SU-DHL-6 (cell line): ENCODE results near the gene UBAC2.

Experiments
- H2AFZ ChIP-seq: fragments of 200-600 bp; sonication (generic); 2 replicates; pipeline ENCODE4 v1.6.1; 2014; ENCODE audit warnings: low read depth, mild to moderate bottlenecking, moderate library complexity, mixed read lengths, antibody characterized with exemption, low read length; ENCODE audit not compliant: severe bottlenecking
- H3F3A ChIP-seq: fragments of 200-600 bp; shearing (Covaris generic); 2 replicates; pipeline ENCODE4 v1.6.0; 2016; ENCODE audit warnings: antibody characterized with exemption, mild to moderate bottlenecking; ENCODE audit not compliant: insufficient read depth
- H3K27ac ChIP-seq: fragments of 200-600 bp; sonication (generic); 2 replicates; pipeline ENCODE4 v1.5.1; 2016; ENCODE audit warnings: low read depth, mild to moderate bottlenecking, low read length, moderate library complexity, mixed read lengths
- H3K27me3 ChIP-seq: fragments of 200-600 bp; sonication (generic), shearing (Covaris generic); 2 replicates; pipeline ENCODE4 v1.6.0; 2014; ENCODE audit warnings: mild to moderate bottlenecking, low read length
- H3K36me3 ChIP-seq: fragments of 200-600 bp; sonication (generic); 2 replicates; pipeline ENCODE4 v1.6.1; 2014; ENCODE audit warnings: mild to moderate bottlenecking, low read length, mixed read lengths
- H3K4me2 ChIP-seq: fragments of 300-600, 200-600 bp; shearing (Covaris generic), sonication (generic); 2 replicates; pipeline ENCODE4 v1.6.0; 2014; ENCODE audit warnings: low read length, low read depth, mild to moderate bottlenecking; ENCODE audit not compliant: poor library complexity, severe bottlenecking
- H3K4me3 ChIP-seq: fragments of 200-600 bp; sonication (generic); 2 replicates; pipeline ENCODE4 v1.5.1; 2014; ENCODE audit warnings: antibody characterized with exemption, low read length, mild to moderate bottlenecking, mixed read lengths; ENCODE audit not compliant: insufficient read depth, poor library complexity, severe bottlenecking
- H3K79me2 ChIP-seq: fragments of 200-600 bp; sonication (generic); 2 replicates; pipeline ENCODE4 v1.6.1; 2014; ENCODE audit warnings: mild to moderate bottlenecking, low read length, moderate library complexity; ENCODE audit not compliant: insufficient read depth
- H3K9ac ChIP-seq: fragments of 200-600 bp; sonication (generic); 2 replicates; pipeline ENCODE4 v1.7.0; 2014; ENCODE audit warnings: mild to moderate bottlenecking, low read length
- H3K9me2 ChIP-seq: fragments of 200-600 bp; sonication (generic); replicated peaks from 2 replicates; pipeline ENCODE4 v1.6.1; 2014; ENCODE audit warnings: low read length; ENCODE audit not compliant: insufficient read depth
- H3K9me3 ChIP-seq: fragments of 200-600 bp; sonication (generic); 2 replicates; pipeline ENCODE4 v1.6.1; 2014; ENCODE audit warnings: low read length, mixed read lengths; ENCODE audit not compliant: insufficient read depth
- H4K20me1 ChIP-seq: fragments of 200-600 bp; sonication (generic); 2 replicates; pipeline ENCODE4 v1.6.1; 2014; ENCODE audit warnings: low read depth, mild to moderate bottlenecking, antibody characterized with exemption, low read length, moderate library complexity, mixed read lengths
- EZH2phosphoT487 ChIP-seq: fragments of 200-600 bp; sonication (generic), shearing (Covaris generic); conservative IDR thresholded peaks from 2 replicates; pipeline ENCODE4 v1.6.1; 2018; ENCODE audit warnings: mild to moderate bottlenecking, antibody characterized with exemption, low read length, moderate library complexity, mixed read lengths
- TF ChIP-seq, protein P1 (sequence below): fragments of 200-600 bp; sonication (generic); IDR thresholded peaks from one replicate; pipeline ENCODE4 v1.5.1; 2017; ENCODE audit warnings: antibody characterized with exemption, mild to moderate bottlenecking, low read length, moderate library complexity; ENCODE audit not compliant: insufficient read depth, poor library complexity, severe bottlenecking

The UBAC2 gene

DNA sequence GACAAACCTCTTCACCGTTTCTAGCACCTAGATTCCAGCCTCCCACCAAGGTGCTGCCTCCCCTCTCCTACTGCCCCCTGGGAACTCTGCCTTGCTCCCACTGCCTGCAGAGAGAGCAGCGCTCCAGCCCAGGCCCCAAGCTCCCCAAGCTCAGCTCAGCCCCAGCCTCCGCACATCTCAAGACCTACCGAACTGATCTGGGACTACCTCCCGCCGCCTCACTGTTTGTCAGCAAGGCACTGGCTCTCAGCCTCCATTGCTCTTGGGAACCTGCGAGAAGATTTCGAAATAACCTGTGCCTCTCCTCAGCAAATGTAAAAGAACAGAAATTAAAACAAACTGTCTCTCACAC, 198.9 kb downstream of the UBAC2 start:
- no peaks in the 10 kb centered on the region for H3K9me3 ChIP-seq
- no peaks in the 10 kb centered on the region for H3K79me2 ChIP-seq
- no peak overlapping the region for H3K9ac ChIP-seq
- H3K36me3 ChIP-seq: no peaks in the 10 kb centered on the region
- H2AFZ ChIP-seq: no peak overlapping the region
- H3K9me2 ChIP-seq: no peaks in the 10 kb centered on the region
- H3K4me2 ChIP-seq: no peak overlapping the region
- no peak overlapping the region for H3K27ac ChIP-seq
- H3K27me3 ChIP-seq: no peaks in the 10 kb centered on the region
- H3K4me3 ChIP-seq: no peak overlapping the region
- TF ChIP-seq EZH2phosphoT487: no peak
- TF ChIP-seq, protein P1, sequence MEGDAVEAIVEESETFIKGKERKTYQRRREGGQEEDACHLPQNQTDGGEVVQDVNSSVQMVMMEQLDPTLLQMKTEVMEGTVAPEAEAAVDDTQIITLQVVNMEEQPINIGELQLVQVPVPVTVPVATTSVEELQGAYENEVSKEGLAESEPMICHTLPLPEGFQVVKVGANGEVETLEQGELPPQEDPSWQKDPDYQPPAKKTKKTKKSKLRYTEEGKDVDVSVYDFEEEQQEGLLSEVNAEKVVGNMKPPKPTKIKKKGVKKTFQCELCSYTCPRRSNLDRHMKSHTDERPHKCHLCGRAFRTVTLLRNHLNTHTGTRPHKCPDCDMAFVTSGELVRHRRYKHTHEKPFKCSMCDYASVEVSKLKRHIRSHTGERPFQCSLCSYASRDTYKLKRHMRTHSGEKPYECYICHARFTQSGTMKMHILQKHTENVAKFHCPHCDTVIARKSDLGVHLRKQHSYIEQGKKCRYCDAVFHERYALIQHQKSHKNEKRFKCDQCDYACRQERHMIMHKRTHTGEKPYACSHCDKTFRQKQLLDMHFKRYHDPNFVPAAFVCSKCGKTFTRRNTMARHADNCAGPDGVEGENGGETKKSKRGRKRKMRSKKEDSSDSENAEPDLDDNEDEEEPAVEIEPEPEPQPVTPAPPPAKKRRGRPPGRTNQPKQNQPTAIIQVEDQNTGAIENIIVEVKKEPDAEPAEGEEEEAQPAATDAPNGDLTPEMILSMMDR: no peak
- H4K20me1 ChIP-seq: no peaks in the 10 kb centered on the region
- no peaks in the 10 kb centered on the region for H3F3A ChIP-seq

DNA sequence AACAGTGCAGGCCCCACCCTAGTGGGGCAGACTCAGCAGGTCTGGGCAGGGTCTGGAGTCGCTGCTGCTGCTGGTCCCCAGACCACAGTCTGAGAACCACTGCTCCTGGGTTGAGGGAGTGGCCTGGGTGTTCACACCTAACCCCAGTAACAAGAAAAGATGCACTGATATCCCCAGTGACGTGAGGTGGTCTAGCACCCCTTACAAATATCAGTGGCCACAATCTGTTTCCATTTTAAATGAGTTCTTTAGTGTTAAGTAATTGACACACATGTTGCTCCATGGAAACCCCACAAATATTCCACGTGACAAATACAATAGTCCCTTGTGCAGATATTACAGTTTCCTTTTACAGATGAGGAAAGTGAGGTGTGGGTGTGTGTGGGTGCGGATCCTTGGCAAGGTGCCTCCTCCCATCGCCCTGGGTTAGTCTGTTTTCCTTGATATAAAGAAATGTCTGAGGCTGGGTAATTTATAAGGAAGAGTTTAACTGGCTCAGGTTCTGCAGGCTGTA, 202.9 kb downstream of the UBAC2 start:
- TF ChIP-seq EZH2phosphoT487: no peak
- TF ChIP-seq, protein P1: no peak
- H3K4me2 ChIP-seq: no peak overlapping the region

DNA sequence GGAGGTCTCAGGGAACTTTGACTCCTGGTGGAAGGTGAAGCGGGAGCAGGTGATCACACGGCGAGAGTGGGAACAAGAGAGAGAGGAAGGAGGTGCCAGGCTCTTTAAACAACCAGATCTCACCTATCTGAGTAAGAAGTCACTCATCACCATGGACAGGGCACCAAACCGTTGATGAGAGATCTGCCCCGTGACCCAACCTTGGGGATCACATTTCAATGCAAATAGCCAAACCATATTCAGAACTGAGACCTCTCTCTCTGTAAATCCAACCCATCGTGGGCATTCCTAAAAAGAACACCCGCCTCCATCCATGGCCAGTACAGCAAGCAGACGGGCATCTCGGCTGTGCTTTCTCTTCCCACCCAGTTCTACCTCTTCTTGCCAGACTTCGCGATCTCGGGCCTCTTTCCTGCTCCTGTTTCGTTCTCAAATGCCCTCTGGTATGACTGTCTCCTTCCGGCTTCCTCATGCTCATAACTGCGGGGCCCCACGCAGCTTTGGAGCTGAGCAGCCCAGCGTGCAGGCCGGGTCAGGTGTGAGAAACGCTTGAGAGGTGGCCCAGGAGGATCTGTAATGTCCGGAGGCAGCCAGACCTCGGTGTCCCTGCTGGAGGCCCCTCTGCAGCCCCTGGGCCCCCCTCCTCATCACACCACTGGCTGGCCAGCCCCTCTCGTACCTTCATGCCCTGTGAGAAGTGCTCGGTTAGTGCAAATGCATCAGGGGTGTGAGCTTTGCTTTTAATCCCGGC, 203.5 kb downstream of the UBAC2 start:
- Histone ChIP-seq H3K4me3 (no peak overlapping the region), H3K27ac (no peak overlapping the region), H2AFZ (no peak overlapping the region), H3K9me2 (no peaks in the 10 kb centered on the region), H3F3A (no peaks in the 10 kb centered on the region), H3K9ac (no peak overlapping the region), H3K9me3 (no peaks in the 10 kb centered on the region), H4K20me1 (no peaks in the 10 kb centered on the region), H3K27me3 (no peaks in the 10 kb centered on the region), H3K36me3 (no peaks in the 10 kb centered on the region), H3K79me2 (no peaks in the 10 kb centered on the region), H3K4me2 (no peak overlapping the region)
- TF ChIP-seq, protein P1: no peak
- TF ChIP-seq EZH2phosphoT487: no peak

More for the DNA sequence above, 202.9 kb downstream of the UBAC2 start:
- Histone ChIP-seq H4K20me1 (no peaks in the 10 kb centered on the region), H3K9me2 (no peaks in the 10 kb centered on the region), H3K9me3 (no peaks in the 10 kb centered on the region), H3K36me3 (no peaks in the 10 kb centered on the region), H3K27ac (no peak overlapping the region), H3K79me2 (no peaks in the 10 kb centered on the region), H2AFZ (no peak overlapping the region), H3K4me3 (no peak overlapping the region), H3K27me3 (no peaks in the 10 kb centered on the region), H3K9ac (no peak overlapping the region), H3F3A (no peaks in the 10 kb centered on the region)
